SH-SY5Y (cell line): ENCODE measurements around the gene MPV17.

Experiments
- GATA2 ChIP-seq: IDR thresholded peaks from 2 replicates; pipeline ENCODE4 v1.6.1; 2011; ENCODE audit warnings: mild to moderate bottlenecking, low read depth, low read length
- GATA3 ChIP-seq: IDR thresholded peaks from 2 replicates; pipeline ENCODE4 v1.6.1; 2011; ENCODE audit warnings: low read depth, mild to moderate bottlenecking, low read length, moderate library complexity

DNA sequence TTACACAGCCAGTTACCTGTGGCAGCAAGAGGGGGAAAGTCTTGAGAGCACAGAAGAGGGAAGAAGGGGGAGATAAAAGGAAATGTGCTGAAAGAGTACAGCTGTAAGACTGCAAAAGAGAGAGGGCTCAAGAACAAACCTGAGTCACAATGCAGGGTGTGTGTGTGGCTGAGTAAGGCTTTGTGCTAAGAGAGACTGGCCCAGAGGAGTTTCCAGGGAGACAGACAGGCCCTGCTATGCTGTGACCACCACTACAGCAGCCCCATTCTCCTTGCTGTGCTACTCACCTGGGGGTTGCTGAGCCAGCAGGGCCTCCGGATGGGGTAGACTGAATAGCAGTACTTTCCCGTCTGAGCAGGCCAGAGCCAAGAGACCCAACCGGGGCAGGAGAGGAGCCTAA lies 12.4 kb upstream of the MPV17 start:
- no peak for TF ChIP-seq GATA2
- TF ChIP-seq GATA3: no peak
